ENCODE results near the gene SYNJ2.

SYNJ2 gene

DNA sequence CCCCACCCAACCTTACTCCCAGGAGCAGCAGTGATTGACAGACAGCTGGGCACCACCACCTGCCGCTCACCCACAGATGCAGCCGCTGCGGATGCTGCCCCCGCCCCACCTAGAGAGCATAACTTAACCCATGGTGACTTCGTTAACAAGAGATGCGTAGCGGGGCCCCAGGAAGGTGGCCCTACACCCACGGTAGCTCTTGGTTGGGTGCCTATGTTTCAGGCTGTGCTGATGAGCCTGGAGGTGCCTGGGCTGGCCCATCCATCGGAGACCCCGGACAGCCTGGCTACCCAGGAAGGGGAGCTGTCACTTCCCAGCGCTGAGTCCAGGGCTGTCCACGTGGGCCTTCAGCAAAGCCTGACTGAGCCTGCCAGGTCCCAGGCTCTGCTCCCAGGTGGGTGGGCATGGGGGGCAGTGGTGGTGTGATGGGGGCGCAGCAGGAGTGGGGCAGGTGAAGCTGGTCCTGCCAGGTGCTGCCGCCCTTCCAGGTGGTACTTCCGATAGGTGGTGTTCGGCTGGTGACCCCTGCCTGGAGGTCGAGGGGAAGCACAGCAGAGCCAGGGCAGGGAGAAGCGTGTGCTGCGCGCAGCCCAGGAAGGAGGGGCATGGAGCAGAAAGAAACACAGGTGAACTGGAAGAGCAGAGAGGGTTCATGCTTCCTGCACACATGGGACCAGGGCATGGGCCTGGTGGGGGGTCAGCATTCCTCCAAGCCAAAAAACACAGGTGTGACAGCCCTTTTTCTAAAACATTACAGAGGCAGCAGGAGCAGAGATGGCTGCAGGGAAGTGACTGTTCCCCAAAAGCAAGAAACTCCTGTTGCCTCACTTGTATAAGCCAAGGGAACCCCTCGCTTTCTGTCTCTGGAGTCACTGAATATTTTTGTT lies 56.9 kb downstream of the SYNJ2 start:
- no peak for DNase-seq

DNA sequence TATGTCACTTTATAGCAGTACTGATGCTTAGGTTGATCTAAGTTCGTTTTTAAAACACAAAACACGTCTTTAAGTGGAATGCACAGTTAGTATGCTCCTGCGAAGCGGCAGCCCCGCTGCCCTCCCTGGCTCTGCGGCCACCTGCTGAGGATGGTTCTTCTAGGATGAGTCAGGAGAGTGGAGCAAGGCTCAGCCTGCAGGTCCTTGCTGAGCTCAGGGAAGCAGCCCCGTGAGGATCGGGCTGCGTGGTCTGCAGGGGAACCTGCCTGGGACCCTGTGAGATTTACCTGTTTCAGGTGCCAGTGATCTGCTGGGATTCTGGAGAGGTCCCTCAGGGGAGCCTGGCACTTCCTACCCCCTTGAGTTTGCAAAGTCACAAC lies 57.5 kb downstream of the SYNJ2 start:
- DNase-seq, result no peak

DNA sequence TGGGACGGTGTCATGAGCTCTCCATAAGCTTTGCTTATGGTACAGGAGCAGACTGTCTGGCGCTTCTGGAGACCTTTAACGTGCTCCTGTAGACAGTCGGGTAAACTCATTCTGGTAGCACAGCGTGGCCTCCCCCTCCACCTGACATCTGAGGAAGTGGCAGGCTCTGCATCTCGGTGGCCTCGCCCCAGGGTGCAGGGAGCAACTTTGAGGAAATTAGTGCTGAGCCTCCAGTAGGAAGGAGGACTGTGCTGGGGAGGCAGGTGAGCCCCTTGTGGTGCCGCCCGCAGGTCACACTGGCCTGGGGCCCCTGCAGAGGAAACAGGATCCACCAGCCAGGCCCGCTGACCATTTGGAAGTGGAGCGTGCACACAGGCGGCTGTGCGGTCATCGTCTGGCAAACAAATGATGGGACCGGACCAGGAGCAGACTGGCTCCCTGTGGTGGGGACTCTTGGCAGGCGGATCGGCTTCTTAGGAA lies 57.9 kb downstream of the SYNJ2 start:
- DNase-seq, result peak in 24 of 58 donors; percentile 29 to 70 (median 50)

DNA sequence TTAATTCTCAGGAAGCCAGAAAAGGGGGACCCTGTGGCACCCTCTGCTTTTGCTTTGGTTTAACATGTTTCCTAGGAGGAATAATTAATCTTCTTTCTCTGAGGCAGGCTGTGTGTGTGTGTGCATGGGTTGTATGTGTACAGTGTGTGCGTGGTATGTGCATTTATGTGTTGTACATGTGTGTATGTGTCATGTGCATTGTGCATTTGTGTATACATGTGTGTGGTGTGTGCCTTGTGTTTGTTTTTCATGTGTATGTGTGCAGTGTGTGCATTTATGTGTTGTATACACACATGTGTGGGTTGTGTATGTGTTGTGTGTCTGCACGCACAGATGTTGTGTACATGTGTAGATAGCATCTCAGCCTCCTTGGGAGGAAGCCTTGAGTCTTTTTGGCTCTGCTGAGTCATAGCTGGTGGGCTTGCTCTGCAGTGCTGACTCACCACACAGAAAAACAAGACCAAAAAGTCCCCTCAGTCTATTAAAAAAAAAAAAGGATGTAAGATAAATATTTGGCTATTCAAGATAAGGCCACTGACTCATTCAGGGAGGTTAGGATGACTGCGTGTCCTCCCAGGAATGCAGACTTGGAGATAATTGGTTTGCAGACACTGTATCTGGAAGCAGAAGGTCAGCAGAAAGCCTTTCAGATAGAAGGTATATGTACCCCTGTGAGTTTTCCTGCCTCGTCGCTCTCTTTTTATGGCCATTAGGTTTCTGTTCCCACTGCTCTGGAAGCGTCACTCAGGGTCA lies 58.6 kb downstream of the SYNJ2 start:
- DNase-seq, result peak in 4 of 58 donors; percentile 31 to 46 (median 38)

DNA sequence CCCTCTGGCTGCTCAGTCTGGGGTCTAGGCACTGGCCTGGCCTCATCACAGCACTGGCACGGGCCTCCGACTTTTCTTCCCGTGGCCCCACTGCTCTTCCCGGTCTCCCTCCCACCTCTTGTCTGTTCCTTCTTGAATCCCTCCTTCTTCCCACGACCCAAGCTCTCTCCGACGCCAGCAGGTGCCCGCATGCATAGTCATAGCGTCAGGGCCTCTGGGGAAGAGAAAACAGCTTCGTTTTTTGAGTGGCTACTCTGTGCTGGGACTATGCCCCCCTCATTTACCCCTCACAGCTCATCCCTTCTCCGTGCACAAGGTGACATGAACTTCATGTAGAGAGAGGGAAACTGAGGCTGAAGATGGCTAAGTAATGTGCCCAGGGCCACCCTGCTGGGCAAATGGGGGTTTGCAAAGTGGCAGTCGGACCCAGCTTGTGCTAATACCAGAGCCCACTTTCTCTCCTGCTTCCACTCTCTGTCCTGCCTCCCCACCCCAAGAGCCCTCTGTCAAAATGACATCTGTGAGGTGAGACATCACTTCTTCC lies 59.2 kb downstream of the SYNJ2 start:
- DNase-seq, result no peak

DNA sequence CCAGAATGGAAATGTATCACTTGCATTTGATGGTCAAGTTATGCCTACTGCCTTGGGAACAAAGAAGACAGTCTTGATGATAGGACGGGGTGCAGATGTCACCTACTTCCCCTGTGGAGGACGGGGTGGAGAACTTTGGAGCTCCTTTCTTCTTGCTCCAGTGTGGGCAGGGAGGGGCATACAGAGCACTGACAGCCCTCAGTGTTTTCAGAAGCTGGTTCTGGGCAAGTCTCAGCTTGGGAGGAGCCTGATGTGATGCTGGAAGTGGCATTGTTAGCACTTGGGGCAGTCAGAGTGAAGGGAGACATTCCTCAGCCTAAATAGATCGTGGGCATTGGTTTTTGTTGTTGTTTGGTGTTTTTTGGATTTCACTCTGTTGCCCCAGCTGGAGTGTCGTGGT lies 59.7 kb downstream of the SYNJ2 start:
- DNase-seq, result peak in 3 of 58 donors; percentile 16 to 24 (median 21)

DNA sequence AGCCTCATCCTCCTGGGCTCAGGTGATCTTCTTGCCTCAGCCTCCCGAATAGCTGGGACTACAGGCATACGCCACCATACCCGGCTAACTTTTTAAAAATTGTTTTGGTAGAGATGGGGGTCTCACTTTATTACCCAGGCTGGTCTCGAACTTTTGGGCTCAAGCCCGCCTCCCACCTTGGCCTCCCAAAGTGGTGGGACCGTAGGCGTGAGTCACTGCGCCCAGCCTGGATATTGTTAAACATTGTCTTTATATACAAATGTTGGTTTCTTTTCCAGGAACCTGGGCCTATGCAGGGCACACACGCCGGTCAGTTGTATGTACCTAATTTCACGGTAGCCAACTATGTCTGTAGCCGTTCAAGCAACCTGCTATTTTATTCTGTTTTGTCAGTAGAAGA lies 60.1 kb downstream of the SYNJ2 start:
- DNase-seq, result no peak

DNA sequence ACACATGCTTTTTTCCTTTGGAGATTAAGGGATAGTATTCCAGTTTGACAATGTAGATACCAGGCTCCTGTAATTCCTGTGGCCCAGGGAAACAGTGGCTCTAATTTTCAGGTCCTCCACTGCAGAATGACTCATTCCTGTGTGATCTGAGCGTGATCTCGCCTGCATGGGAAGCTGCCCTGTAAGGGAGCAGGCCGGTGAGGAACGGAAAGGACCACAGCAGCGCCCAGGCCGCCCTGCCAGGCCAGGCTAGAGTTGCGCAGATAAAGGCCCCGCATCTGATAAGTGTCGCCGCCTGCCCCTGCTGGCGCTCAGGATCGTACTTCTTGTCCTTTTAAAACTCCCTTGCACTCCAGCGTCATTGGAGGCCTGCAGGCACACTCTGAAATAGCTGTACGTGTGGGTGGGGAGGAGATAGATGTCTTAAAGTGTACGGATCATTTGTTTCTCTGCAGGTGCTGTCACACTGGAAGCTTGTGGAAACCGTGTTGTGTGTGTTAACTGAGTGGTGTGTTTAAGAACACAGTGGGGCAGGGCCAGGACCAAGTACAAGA lies 60.7 kb downstream of the SYNJ2 start:
- DNase-seq, result peak in 16 of 58 donors; percentile 29 to 73 (median 42)

DNA sequence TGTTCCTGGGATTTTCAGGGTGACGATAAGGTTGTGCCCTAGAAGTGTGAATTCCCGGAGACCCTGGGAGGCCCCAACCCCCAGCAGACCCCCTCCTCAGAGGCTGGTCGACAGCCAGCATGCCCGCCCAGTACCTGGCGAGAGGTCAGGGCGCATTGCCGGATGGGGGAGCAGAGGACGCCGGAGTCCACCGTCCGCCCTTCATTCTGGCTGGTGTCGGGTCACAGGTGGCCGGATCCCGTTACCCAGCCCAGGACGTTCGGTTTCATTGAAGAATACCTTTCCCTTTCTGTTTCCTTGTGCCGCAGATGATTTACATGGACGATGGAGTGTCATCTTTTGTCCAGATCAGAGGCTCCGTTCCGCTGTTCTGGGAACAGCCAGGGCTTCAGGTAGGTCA lies 61.3 kb downstream of the SYNJ2 start:
- DNase-seq, result no peak

DNA sequence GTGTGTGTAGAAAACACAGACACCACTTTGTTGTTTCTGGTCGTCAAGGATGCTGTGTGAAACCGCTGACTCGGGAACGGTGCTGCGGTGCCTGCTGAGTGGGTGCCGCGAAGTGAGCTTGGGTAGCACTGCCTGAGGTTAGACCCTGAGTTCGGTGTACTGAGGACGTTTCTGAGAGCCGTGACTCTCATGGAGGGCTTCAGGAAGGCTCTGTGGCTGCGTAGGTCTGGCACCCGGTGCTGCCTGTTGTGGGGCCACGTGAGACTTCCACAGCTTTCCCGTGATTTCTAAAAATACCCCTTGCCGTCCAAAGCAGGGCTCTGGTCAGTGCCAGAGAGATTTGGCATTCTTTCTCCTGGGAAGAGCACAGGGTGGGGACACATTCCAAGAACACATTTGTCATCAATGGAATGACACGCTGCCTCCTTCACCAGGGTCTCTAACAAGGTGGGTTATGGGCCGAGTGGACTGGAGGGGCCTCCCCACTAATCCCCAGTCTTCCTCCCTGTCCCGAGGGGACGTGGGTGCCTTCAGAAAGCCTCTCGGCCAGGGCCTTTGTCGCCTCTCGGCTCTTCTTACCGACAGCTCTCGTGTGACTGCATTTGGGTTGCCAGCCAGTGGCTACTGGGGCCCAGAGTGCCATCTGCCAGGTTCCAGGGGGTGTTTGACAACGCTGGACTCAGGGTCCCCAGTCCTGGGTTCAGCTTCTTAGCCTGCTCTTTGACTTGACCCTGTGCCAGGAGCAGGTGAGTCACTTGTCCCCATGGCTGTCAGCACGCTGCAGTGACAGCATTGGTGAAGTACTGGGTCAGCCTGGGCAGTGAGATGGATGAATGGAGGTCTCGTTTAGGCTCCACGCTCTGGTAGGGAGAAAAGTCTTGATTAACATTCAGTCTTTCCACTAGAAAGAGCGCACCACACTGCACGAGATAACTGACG lies 62.2 kb downstream of the SYNJ2 start:
- DNase-seq, result peak in 3 of 58 donors; percentile 27 to 52 (median 41)

DNA sequence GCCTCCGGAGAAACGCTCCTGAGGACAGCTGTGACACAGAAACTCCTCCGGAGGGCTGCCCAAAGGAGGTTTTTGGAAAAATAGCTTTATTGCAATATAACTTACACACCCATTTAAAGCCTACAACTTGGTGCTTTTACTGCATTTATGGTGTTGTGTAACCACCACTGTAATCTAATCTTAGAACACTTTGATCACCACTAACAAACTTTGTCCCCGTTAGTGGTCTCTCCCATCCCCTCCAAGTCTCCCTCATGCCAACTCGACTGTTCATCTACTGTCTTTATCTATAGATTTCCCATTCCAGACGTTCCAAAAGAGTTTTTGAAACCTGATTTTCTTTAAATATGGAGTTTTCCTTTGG lies 62.8 kb downstream of the SYNJ2 start:
- DNase-seq, result no peak

DNA sequence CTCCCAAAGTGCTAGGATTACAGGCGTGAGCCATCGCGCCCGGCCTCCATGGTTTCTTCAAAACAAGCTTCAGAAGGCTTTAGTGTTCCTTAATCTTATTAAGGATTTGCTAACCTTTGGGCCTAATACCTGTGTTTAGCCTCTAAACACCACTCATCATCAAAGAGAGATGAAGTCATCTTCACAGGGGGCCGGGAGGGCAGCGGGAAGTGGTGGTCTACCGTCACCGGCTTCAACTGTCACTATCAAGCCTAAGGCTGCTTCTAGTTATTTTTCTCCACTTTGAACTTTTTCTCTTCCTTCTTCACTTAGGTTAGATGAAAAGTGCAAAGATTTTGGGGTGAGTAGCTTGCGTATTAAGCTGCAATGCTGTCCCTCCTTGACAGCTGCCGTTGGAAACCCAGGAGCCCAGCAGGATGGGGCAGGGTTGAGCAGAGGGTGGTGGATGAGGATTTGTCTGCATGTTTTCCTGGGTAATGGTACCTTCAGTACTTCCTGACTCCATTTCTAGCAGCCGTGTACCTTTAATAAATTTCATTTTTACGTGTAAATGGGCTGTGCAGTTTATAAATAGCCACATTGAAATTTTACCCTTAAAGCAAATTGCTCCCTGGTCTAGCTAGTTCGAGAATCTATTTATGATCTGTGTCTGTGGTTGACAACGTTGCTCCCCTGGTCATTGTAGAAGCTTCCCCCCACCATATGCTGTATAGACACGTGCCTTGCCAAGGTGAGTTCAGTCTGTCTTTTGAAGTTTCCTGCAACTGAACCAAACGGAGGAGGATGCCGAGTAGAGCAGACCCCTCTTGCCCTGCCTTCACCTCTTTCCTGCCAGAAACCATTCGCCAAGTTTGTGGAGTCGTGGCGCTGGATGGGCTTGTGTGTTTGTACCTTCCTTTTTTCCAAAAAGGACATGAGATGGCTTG lies 64.8 kb downstream of the SYNJ2 start:
- DNase-seq, result no peak

DNA sequence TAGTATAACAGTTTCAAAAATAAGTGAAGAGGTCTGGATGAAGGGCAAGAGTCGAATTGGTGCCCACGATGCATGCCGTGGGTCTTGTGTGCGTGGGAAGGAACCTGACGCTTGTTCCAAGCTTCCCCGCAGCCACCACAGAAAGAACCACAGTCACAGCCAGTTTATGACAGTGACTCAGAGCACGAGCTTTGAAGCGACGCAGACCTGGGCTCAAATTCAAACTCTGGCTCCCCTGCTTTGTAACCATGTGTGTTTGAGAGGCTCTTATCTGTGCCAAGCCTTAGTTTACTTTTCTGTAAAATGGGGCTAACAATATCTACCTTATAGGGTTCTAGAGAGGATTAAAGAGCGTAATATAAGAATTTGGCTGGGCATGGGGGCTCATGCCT lies 65.5 kb downstream of the SYNJ2 start:
- DNase-seq, result peak in 16 of 58 donors; percentile 22 to 62 (median 38)

DNA sequence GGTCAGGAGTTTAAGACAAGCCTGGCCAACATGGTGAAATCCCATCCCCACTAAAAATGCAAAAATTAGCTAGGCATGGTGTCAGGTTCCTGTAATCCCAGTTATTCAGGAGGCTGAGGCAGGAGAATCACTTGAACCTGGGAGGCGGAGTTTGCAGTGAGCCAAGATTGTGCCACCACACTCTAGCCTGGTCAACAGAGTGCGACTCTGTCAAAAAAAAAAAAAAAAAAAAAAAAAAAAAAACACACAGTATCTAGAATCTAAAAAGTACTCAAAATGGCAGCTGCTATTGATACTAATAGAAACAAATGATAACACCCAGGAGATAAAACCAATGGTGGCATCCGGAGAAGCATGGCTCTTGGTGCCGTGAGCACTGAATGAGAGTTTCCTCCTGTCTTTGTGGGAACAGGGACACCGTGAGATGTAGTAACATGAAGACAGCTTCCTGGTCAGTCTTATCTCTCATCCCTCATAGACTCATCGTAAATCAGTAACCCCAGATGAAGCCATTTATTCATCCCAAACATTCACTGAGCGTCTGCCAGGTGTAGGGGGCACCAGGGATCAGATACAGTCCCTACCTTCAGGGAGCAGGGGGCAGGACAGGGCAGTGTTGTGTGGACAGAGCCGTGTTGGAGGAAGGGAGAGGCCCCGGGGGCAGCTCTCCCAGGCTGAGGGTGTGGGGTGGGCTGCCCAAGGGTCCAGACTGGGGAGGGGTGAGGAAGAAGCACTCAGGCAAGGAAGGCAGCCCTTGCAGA lies 66.1 kb downstream of the SYNJ2 start:
- DNase-seq, result no peak

DNA sequence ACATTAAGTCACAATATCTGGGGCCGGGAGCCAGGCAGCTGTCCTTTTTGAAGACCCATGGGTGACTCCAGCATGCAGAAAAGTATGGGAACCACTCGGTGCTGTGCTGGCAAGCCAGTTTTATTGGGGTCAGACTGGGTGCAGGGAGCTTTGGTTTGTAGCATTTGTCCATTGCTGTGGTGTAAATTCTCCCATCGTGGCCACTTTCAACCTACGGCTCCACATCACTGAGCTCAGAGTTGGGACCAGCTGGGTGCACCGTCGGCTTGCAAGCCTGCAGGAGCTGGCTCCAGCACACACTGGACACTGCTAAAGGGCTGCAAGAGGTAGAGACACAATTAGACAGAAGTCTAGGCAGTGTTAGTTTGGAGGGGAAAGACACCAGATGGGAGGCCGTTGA lies 66.9 kb downstream of the SYNJ2 start:
- DNase-seq, result no peak

DNA sequence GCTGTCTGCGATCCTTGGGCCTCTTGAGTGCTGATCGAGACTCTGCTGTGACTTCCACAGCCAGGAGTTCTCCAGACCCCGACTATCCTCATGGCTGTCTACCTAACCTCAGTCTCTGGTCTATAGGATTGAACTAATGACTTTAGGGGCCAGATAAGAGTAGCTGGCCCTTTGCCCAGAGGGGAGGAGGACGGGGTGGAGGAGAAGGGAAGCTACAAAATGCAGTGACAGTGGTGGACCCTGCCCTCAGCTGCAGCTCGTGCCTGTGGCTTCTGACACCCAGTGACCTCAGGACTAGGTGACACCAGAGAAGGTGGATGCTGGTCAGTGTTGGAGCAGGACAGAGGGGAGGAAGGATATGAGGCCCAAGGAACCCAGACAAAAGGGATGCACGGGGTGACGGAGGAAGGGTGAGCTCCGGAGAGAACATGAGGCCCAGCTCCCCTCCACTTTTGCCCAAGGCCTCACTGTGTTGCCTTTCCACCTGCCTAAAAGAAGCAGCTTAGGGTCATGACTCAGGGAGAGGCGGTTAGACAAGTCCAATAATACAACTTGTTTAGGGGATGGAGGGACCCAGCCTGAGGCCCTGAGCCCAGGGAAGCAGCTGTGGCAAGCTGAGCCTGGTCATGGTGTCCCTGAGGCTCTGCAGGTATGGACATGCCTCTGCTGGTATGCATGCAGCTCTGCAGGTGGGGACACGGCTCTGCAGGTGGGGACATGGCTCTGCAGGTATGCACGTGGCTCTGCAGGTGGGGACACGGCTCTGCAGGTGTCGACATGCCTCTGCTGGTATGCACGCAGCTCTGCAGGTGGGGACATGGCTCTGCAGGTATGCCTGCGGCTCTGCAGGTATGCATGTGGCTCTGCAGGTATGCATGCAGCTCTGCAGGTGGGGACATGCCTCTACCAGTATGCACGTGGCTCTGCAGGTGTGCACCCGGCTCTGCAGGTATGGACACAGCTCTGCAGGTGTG lies 67.7 kb downstream of the SYNJ2 start:
- DNase-seq, result no peak

DNA sequence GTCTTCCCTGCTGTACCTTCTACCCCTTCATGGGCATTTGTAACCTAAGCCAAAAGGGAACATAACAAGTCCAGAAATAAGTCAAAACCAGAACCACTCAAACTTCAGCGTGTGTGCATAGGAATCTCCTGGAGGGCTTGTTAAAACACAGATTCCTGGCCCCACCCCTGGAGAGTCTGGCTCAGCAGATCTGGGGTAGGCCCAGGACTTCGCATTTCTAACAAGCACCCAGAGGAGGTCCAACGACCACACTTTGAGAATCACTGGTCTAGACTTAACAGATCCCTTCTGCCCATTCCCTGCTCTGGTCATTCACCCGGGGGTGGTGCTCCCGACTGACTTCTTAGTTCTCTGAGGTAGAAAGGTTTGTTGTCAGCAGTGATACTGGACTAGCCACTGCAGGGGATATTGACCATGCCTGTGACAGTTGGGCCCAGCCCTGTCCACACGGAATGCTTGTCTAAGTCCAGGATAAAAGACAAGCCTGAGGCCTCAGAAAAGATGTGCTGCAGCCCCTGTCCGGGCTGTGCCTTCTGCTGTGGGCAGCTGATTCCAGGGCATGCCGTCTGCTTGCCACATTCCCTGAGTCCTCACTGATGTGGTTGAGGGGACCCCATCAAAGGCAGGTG lies 68.6 kb downstream of the SYNJ2 start:
- no peak for DNase-seq
